KOPT-K1 (cell line): ENCODE data around the gene ZC3H12A.
"Not testable (repeated sequence)": the region's sequence is repeated elsewhere in the genome, so short reads cannot be mapped to it uniquely, and the experiment has no call there.

Experiments used
- H3K27ac ChIP-seq: fragments of 200-600 bp; sonication (generic); 2 replicates; pipeline ENCODE4 v1.5.1; 2016; ENCODE audit warnings: antibody characterized with exemption, mild to moderate bottlenecking, low read depth, low read length; ENCODE audit not compliant: poor library complexity, severe bottlenecking
- H3K36me3 ChIP-seq: fragments of 200-600 bp; sonication (generic); 2 replicates; pipeline ENCODE4 v1.5.1; 2017; ENCODE audit warnings: antibody characterized with exemption, mild to moderate bottlenecking, low read length, moderate library complexity; ENCODE audit not compliant: insufficient read depth
- H3K9me3 ChIP-seq: fragments of 200-600 bp; sonication (generic); 2 replicates; pipeline ENCODE4 v1.5.1; 2017; ENCODE audit warnings: antibody characterized with exemption, low read length, mild to moderate bottlenecking; ENCODE audit not compliant: insufficient read depth, poor library complexity, severe bottlenecking

Gene ZC3H12A

DNA sequence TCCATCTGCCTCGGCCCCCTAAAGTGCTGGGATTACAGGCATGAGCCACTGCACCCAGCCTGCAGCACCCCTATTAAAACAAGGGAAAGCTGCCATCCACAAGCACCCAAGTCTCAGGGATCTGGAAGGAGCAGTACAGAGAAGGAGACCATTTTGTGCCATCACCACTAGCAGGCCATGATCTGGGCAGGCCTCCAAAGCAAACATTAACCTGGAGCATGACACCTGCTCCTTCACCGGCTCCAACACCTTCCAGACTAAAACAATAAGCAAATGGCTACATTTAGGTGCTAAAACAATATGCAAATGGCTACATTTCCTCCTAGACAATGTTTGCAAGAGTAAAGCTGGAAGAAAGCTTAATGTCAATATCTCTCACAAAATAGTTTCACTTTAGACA lies 23.5 kb downstream of the ZC3H12A start:
- Histone ChIP-seq H3K36me3 (peaks cover 74% of the 10 kb centered on the region), H3K27ac (no peak overlapping the region), H3K9me3 (no peaks in the 10 kb centered on the region)

DNA sequence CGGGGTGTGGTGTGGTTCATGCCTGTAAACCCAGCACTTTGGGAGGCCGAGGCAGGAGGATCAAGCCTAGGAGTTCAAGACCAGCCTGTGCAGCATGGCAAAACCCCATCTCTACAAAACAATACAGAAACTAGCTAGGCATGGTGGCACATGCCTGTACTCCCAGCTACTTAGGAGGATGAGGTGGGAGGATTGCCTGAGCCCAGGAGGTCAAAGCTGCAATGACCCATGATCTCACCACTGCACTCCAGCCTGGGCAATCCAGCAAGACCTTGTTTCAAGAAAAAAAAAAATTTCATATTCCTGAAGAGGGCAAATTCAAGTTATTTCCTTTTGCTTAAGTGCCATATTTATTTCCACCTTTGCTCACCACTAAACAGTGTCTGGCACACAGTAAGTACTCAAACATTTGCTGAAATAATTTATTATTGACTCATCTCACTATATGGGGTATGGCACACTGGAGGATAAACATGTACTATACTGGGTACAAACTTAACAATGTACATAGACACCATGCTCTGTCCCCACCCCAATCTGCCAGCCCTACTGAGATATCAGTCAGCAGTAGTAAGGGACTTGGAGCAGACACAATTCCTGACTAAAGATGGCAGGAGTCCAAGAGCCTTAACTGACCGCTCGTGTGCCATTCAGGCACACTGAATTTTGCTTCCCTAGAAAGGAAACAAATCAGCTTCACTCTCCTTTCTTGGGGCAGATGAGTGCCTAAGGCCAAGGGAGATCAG lies 24.7 kb downstream of the ZC3H12A start:
- no peak overlapping the region for H3K27ac ChIP-seq
- H3K36me3 ChIP-seq: peaks cover 74% of the 10 kb centered on the region
- no peaks in the 10 kb centered on the region for H3K9me3 ChIP-seq

DNA sequence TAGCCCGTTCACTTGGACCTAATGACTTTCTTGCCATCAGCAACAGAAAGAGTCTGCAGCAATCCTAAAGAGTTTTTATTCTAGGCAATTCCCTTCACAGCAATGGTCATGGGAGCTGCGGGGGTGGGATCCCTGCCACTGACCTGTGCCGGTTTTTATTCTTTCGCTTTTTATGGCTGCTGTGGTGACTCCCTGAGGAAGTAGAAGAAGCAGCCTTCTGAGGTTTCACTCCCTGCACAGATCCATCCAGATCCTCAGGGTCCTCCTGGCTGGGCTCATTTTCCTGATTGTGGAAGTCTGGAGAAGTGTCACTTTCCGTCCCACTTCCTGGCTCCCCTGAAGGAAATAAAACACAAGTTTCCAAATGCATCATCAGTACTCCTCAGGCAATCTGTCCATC lies 27.3 kb downstream of the ZC3H12A start:
- peaks cover 85% of the 10 kb centered on the region for H3K36me3 ChIP-seq
- H3K9me3 ChIP-seq: no peaks in the 10 kb centered on the region
- H3K27ac ChIP-seq: no peak overlapping the region

DNA sequence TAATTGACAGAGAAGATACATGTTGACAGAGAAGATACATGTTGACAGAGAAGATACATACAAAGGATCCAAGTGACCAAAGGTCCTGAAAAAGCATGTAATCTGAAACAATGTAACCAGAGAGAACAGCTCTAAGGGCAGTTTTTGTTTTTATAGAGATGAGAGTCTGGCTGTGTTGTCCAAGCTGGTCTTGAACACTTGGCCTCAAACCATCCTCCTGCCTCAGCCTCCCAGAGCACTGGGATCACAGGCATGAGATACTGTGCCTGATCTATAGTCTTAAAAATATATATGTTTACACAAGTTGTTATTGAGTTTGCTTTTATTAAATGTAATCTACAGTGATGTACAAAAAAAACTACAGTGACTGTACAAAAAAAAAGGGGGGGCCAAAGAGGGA lies 27.7 kb downstream of the ZC3H12A start:
- Histone ChIP-seq H3K27ac (no peak overlapping the region), H3K36me3 (peaks cover 88% of the 10 kb centered on the region), H3K9me3 (no peaks in the 10 kb centered on the region)

DNA sequence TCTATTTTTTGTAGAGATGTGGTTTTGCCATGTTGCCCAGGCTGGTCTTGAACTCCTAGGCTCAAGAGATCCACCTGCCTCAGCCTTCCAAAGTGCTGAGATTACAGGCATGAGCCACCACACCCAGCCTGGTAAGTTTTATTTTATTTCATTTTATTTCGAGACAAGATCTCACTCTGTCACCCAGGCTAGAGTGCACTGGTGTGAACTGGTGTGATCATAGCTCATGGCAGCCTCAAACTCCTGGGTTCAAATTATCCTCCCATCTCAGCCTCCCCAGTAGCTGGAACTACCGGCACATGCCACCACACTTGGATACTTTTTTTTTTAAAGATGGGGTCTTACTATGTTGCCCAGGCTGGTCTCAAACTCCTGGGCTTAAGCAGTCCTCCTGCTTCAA lies 28.4 kb downstream of the ZC3H12A start:
- not testable (repeated sequence) for H3K9me3 ChIP-seq, H3K27ac ChIP-seq
- H3K36me3 ChIP-seq: peaks cover 90% of the 10 kb centered on the region

DNA sequence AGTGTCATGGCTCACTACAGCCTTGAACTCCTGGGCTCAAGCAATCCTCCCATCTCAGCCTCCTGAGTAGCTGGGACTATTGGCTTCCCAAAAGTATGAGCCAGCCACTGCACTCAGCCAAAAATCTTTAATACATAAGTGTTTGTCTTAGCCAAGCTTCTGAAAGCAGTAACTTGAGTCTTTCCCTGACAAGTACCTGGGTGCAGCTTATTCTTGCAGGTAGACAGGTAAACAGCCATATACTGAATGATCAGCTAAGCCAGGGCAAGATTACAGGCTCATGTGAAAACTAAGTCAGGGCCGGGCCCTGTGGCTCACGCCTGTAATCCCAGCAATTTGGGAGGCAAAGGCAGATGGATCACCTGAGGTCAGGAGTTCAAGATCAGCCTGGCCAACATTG lies 32.4 kb downstream of the ZC3H12A start:
- Histone ChIP-seq H3K36me3 (peaks cover 87% of the 10 kb centered on the region), H3K9me3 (no peaks in the 10 kb centered on the region), H3K27ac (no peak overlapping the region)

DNA sequence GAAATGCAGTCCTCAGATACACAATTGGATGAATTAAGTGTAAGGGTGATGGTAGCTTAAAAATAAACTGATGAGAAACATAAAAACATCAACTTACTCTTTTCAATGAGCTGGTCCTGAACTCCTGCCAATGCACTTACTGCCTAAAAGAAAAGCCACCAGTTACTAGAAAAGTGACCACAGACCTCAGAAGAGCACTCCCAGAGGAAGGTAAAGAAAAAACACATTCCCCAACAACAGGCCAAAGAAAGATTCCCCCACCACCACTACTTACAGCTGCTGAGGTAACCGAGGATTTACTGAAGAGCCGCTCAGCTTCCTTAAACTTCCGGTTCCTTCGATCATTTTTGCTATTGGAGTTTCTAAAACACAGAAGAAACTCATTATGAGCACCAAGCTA lies 34.8 kb downstream of the ZC3H12A start:
- peaks cover 83% of the 10 kb centered on the region for H3K36me3 ChIP-seq
- no peaks in the 10 kb centered on the region for H3K9me3 ChIP-seq
- no peak overlapping the region for H3K27ac ChIP-seq

DNA sequence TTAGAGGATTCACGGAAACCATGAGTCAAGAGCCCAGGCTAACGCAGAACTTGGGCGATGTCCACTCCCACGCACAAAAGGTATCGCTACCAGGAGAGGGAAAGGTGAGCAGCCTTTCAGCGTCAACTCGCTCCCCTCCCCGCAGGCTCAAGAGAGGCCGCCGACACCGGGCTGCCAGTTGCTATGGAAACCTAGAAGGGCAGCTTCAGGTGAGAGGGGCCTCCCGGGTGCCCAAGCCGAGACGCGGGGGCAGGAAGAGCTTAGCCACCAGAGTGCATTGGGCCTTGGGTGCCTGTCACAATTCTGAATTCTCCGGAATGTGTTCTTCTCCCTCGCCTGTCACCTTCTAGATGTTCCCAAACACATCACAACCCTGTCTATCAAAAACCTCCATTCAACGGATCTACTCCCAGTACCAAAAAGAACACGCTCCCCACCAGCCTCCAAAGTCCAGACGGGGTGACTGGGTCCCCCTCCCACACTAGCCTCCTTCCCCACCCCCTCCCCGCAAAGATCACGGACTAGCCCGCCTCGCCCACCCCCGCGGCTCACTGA lies 39.5 kb downstream of the ZC3H12A start:
- Histone ChIP-seq H3K9me3 (no peaks in the 10 kb centered on the region), H3K36me3 (peaks cover 38% of the 10 kb centered on the region), H3K27ac (peak overlapping the region; percentile 92)

DNA sequence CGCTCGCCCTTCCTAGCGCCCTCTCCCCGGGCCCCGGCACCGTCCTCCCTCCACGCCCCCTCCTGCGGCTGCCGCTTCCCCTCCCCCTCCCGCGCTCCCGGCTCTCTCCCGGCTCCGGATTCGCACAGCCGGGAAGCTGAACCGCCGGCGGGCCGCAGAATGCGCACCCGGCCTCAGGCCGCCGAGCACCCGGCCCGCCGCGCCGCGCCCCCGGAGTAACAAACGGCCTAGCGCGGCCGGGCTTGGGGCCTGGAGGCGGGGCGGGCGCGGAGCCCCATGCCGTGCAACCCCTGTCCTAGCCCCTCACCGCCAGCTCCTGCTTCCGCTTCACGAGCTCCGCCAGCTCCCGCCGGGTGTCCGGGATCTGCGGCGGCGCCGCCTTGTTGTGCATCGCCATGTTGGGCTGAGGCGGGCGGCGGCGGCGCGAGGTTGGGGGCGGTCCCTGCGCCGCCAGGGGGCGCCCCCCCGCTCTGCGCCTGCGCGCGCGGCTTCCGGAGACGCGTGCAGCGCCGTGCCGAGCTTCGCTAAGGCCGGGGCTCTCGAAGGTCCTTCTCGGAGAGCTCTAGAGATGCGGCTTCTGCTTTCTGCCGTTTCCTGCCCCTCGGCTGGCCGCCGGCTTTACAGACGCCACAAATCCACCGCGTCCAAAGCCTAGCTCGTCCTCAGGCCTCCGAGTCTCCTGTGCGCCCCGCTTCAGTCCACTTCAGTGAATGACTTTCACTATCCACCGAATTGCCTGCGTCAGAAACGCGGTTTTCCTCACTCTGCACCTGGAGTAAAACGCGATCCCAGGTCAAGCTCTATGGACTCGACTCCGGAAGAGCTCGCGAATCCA lies 40.2 kb downstream of the ZC3H12A start, which contains the start of gene MEAF6:
TSS of gene MEAF6 (minus strand) at position 417 of the 835 bp plus-strand sequence. CDS start at position 397, 20 bp downstream.
- Histone ChIP-seq H3K36me3 (peaks cover 32% of the 10 kb centered on the region), H3K9me3 (no peaks in the 10 kb centered on the region), H3K27ac (peak within 1 kb of the TSS; percentile 92)

DNA sequence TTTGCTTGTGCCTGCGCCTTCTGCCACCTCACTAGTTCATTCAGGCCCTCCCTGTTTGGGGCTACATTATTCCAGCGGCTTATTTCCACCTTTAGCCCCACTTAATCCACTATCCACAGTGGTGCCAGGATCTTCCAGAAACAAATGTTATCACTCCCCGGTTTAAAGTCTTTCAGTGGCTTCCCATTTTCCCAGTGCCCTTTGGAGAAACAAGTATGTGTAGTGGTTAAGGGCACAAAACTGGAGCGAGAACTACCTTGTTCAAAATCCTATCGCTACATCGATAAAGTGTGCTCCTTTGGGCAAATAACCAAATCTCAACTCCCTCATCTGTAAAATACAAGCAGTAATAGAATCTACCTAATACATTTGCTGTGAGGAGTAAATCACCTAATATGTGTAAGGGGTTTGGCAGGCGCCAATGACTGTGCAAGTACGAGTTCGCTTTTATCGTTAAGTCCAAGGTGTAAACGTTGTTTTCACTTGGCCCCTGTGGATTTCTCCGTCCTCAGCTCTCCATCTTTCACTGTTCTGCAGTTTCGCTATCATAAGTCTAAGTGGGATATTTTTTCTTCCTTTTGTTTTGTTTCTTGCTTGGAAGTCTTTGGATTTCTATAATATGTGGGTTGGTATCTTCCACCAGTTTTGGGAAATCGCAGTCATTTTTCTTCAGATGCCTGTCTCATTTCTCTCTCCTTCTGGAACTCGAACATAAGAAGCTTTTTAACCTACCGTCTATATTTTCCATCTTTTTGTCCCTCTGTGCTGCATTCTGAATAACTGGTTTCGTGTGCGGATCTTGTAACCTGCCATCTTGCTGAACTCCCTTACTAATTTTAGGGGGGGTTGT lies 41.0 kb downstream of the ZC3H12A start:
- H3K9me3 ChIP-seq: no peaks in the 10 kb centered on the region
- H3K36me3 ChIP-seq: peaks cover 28% of the 10 kb centered on the region
- peak overlapping the region; percentile 92 for H3K27ac ChIP-seq

DNA sequence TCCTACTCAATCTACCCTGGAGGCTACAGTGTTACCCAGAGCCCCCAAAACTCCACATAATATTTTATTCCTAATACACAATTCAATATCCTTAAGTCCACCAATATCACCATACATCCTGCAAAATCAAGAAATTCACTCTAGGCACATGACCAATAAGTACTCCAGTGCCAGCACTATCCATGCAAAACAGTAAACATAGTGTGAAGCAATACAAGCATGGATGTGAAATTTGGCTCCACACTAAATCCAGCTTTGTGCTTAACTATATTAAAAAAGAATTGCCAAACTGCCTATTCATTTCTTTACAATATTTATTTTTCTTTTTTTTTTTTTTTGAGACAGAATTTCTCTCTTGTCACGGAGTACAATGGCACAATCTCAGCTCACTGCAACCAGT lies 43.2 kb downstream of the ZC3H12A start:
- Histone ChIP-seq H3K9me3 (no peaks in the 10 kb centered on the region), H3K27ac (no peak overlapping the region), H3K36me3 (peaks cover 8% of the 10 kb centered on the region)

DNA sequence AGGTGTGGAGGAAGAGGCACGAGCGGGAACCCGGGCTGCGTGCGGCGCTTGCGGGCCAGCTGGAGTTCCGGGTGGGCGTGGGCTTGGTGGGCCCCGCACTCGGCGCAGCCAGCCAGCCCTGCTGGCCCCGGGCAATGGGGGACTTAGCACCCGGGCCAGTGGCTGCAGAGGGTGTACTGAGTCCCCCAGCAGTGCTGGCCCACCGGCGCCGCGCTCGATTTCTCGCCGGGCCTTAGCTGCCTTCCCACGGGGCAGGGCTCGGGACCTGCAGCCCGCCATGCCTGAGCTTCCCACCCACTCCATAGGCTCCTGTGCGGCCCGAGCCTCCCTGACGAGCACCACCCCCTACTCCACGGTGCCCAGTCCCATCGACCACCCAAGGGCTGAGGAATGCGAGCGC lies 43.9 kb downstream of the ZC3H12A start:
- H3K9me3 ChIP-seq, H3K36me3 ChIP-seq, H3K27ac ChIP-seq: not testable (repeated sequence)

DNA sequence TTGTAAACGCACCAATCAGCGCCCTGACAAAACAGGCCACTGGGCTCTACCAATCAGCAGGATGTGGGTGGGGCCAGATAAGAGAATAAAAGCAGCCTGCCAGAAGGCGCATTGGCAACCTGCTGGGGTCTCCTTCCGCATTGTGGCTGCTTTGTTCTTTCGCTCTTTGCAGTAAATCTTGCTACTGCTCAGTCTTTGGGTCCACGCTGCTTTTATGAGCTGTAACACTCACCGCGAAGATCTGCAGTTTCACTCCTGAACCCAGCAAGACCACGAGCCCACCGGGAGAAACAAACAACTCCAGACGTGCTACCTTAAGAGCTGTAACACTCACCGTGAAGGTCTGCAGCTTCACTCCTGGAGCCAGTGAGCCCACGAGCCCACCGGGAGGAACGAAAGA lies 44.5 kb downstream of the ZC3H12A start:
- H3K9me3 ChIP-seq, H3K36me3 ChIP-seq: not testable (repeated sequence)
- H3K27ac ChIP-seq: peak overlapping the region; percentile 61

DNA sequence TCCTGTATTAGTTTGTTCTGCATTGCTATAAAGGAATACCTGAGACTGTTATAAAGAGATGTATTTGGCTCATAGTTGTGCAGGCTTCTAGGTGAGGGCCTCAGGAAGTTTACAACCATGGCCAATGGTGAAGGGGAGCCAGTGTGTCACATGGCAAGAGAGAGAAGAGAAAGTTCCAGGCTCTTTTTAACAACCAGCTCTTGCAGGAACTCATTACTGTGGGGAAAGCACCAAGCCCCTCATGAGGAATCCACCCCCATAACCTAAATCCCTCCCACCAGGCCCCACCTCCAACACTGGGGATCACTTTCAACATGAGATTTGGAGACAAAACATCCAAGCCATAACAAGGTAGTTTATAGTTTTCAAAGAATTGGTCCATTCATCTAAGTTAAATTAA lies 45.2 kb downstream of the ZC3H12A start:
- peak overlapping the region; percentile 61 for H3K27ac ChIP-seq
- H3K36me3 ChIP-seq: no peaks in the 10 kb centered on the region
- no peaks in the 10 kb centered on the region for H3K9me3 ChIP-seq

DNA sequence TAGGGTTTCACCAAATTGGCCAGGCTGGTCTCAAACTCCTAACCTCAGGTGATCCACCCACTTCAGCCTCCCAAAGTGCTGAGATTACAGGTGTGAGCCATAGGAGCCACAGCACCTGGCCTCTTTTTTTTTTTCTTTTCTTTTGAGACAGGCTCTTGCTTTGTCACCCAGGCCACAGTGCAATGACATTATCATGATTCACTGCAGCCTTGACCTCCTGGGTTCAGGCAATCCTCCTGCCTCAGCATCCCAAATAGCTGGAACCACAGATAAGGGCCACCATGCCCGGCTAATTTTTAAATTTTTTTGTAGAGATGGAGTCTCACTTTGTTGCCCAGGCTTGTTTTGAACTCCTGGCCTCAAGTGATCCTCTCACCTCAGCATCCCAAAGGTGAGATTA lies 55.5 kb downstream of the ZC3H12A start:
- H3K9me3 ChIP-seq, H3K27ac ChIP-seq: not testable (repeated sequence)
- H3K36me3 ChIP-seq: peaks cover 19% of the 10 kb centered on the region; the same call in 1 of the 2 replicates
